22Rv1 (cell line): ENCODE data around the gene IPCEF1.

Source experiments
- H3K27ac ChIP-seq: fragments of 450-650 bp; 2 replicates; pipeline ENCODE4 v1.5.1; 2017
- CTCF ChIP-seq: fragments of 450-650 bp; IDR thresholded peaks from 2 replicates; pipeline ENCODE4 v1.5.1; 2017; ENCODE audit warnings: mild to moderate bottlenecking
- ZFX ChIP-seq: fragments of 450-650 bp; IDR thresholded peaks from 2 replicates; pipeline ENCODE4 v1.6.1; 2017; ENCODE audit warnings: antibody characterized with exemption, borderline replicate concordance

IPCEF1 gene

DNA sequence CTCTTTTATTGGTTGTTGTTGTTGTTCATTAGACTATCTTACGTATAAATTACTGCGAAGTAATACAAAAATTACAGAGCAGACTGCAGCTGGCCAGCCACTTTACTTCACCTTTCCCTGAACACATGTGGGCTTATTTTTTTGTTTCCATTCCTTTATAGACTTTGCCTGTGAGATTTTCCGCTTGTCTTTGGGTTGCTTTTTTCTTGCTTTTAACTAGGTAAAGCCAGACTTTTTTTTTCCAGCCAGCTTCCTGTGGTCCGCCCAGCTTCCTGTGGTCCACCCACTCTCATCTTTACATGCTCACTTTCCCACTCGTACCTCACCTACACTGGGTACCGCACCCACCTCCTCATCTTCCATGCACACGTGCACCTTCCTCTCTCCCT, 79.0 kb downstream of the IPCEF1 start:
- TF ChIP-seq CTCF (peak; percentile 38), ZFX (no peak)
- H3K27ac ChIP-seq = no peak overlapping the region

DNA sequence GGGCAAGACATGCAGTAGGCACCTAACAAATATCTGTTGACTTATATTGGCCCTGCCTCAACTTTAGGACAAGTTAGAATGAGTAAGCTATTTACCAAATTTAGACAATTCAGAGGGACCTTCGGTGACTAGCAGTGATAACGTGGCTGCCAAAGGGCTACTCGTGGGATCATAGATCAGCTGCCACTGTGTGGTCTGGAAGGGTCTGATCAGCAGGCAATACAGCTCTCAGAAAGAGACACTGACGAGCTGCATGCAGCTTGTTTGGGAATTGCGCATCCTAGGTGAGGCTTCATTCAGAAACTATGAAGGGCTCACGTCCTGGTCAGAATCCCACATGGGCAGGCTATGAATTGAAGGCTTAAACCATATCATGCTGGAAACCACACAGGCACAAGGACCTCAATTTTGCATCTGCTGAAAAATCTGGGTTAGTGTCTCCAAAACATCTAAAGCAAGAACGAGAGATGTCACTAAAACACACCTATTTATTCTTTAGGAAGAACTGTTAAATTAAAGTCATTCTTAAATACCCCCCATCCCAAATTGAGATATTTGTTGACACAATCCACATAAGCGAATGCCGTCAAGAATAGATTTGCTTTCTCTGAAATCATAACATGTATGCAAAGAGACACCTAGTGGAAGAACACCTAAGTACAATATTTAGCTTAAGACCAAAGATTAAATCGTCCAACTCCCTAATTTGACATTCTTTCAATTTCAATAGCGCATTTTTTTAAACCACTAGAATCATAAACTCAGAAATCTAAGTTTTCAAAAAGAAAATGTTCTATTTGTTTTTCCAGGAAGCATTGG, 79.6 kb downstream of the IPCEF1 start:
- TF ChIP-seq ZFX (no peak), CTCF (peak; percentile 72)
- H3K27ac ChIP-seq = no peak overlapping the region

GRCh38 chr6:154274168-154274567, 82.4 kb downstream of the IPCEF1 start:
- H3K27ac ChIP-seq = no peak overlapping the region
- no peak for TF ChIP-seq CTCF
- TF ChIP-seq ZFX = no peak

DNA sequence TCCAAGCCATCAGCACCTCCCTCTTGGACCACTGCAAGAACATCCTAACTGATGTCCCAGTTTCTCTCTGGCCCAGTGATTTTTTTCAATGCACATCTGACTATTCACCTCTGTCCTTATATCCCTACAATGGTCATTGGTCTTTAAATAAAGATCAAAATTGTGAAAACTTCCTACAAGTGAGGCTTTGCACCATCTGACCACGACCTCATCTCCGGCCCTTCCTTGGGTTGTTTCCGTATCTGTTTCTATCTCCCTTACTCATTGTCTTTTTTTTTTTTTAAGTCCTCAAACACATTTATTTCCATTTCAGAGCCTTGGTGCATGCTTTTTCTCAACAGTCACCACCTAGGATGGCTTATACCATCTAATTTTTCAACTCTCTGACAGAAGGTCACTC, 88.1 kb downstream of the IPCEF1 start:
- TF ChIP-seq CTCF = no peak
- TF ChIP-seq ZFX = no peak

GRCh38 chr6:154267508-154268106, 89.0 kb downstream of the IPCEF1 start:
- no peak overlapping the region for H3K27ac ChIP-seq
- TF ChIP-seq ZFX (no peak), CTCF (no peak)

More for the DNA sequence above, 88.1 kb downstream of the IPCEF1 start:
- H3K27ac ChIP-seq = no peak overlapping the region

DNA sequence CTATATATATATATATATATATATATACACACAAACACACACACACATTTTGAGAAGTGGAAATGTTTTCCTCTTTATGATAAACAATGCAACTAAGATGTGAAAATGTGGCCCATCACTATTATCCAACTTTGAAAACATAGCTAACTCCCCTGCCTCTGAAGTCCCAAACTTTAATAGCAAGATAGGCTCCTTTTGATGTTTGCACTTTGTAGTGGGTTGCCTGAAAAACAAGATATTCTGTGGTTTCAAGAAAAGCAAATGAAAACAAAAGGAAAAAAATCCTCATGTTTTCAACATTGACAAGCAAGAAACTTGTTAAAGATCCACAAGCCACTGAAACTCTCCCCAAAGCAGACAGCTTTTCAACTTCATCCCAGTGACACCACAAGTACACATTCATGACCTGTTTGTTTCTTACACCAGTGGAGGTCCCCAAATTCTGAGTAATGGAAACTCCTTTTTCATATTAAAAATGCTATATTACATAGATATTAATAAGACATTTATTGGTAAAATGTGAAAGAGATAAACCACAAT, 90.0 kb downstream of the IPCEF1 start:
- TF ChIP-seq ZFX (no peak), CTCF (no peak)
- no peak overlapping the region for H3K27ac ChIP-seq
